Body of pancreas (tissue), 4 donors: ENCODE results near the gene EFS. TPM values are rescaled to one million over a fixed set of nuclear protein-coding genes. Genes with fewer than 3 reads are reported as not detected.

Source experiments
- ATAC-seq: fragments of 150-250 bp; one replicate; pipeline ENCODE4 v1.9.1; 2016
- DNase-seq, 4 donors: peaks; one replicate each; pipeline ENCODE4 v3.0.0-alpha.2; 2019
- H3K27ac ChIP-seq, 4 donors: fragments of 200-600 bp; sonication (generic); 1 replicate in 3 of 4; 2 replicates in 1 of 4; pipeline versions ENCODE4 v1.5.1 to v1.6.1; 2016 to 2019; ENCODE audit warnings: mild to moderate bottlenecking in 1 of 4, mixed read lengths in 1 of 4, moderate library complexity in 1 of 4
- H3K27me3 ChIP-seq, 2 donors: fragments of 200-600 bp; sonication (generic); one replicate each; pipeline ENCODE4 v1.6.0; 2016; ENCODE audit warnings: mild to moderate bottlenecking in 1 of 2
- H3K36me3 ChIP-seq, 2 donors: fragments of 200-600 bp; sonication (generic); replicated peaks in 1 of 2; 2 replicates each; pipeline ENCODE4 v1.5.1; 2016; ENCODE audit warnings: low read depth in 2 of 2; ENCODE audit not compliant: insufficient read depth in 1 of 2
- H3K4me1 ChIP-seq: fragments of 200-600 bp; sonication (generic); one replicate; pipeline ENCODE4 v1.6.0; 2016
- H3K4me3 ChIP-seq, 2 donors: fragments of 200-600 bp; sonication (generic); 1 replicate in 1 of 2; 2 replicates in 1 of 2; pipeline ENCODE4 v1.5.1; 2016 to 2019
- H3K9me3 ChIP-seq, 3 donors: fragments of 200-600 bp; sonication (generic); 1 replicate in 2 of 3; 2 replicates in 1 of 3; pipeline ENCODE4 v1.5.1; 2016
- CTCF ChIP-seq, 7 experiments: fragments of 450-650 bp in 4 of 7; fragments of 200-600 bp in 3 of 7; sonication (generic) in 3 of 7; IDR thresholded peaks; one replicate each; pipeline ENCODE4 v1.5.1; 2016 to 2019; ENCODE audit warnings: antibody characterized with exemption in 7 of 7
- POLR2A ChIP-seq, 3 donors: fragments of 450-650 bp; IDR thresholded peaks; one replicate each; pipeline ENCODE4 v1.6.1; 2016; ENCODE audit warnings: antibody characterized with exemption in 3 of 3, mild to moderate bottlenecking in 2 of 3
- WGBS, 2 donors: methylation state at CpG; one replicate each; pipeline ENCODE4 v1.1.5; 2017; 5-methylcytosine and 5-hydroxymethylcytosine counted together
- intact Hi-C: fragments of 100-400 bp; cut with DNase I; formaldehyde crosslinking; loops from one replicate; pipeline ENCODE4 v1.15.1; 2023
- microRNA counts, 2 donors: library from miRNA; unstranded; fragments of <30 nt; microRNA quantifications; one replicate each; lab custom pipeline; 2017
- microRNA-seq, 2 donors: library from miRNA; unstranded; fragments of <30 nt; microRNA quantifications; one replicate each; pipeline ENCODE4, GENCODE V29; 2016; ENCODE audit warnings: borderline number of aligned reads in 2 of 2, borderline replicate concordance in 2 of 2
- small RNA-seq: library from RNA; depleted of rRNA; stranded (forward); fragments of <200 nt; gene quantifications from one replicate; pipeline ENCODE3, GENCODE V24; 2016
- total RNA-seq, 2 donors: library from RNA; depleted of rRNA; stranded (reverse); fragments of >200 nt; gene quantifications; one replicate each; pipeline ENCODE4 v1.1.0, GENCODE V29; 2016

EFS gene
- total RNA-seq, 2 donors from 2014 or later, result 0.99 to 1.3 TPM

DNA sequence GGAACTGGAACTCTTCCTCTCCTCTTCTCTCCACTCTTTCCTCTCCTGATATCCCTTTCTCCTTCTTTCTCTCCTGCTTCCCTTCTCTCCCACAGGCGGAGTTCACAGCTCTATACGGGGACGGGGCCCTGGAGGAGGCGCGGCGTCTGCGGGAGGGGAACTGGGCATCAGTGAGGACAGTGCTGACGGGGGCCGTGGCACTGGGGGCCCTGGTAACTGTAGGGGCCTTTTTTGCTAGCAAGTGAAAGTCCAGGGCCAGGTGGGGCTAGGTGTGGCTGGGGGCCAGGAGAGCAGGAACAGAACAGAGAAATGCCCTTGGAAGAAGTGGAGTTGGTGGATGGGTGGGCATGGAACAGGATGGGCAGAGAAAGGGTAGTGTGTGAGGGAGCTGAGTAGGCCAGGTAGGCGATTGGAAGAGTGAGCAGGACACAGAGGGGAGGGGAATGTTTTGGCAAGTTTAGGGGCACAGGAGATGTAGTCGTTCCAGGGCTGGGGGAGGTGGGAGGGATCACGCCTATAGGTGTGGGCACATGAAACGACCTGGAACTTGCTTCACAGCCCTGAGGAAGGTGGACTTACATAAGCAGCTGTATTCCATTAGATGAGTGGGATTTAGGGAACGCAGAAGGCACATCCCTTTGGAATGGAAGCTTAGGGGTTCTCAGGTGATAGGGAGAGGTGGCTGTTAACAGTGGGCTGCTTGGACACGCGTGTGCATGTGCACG is 56.1 kb downstream of the EFS start:
- Histone ChIP-seq H3K36me3 (no peaks in the 10 kb centered on the region), H3K27ac (no peak overlapping the region), H3K4me3 (no peak overlapping the region), H3K9me3 (no peaks in the 10 kb centered on the region), H3K27me3 (no peaks in the 10 kb centered on the region), H3K4me1 (peaks cover 42% of the 10 kb centered on the region)
- TF ChIP-seq CTCF (IDR thresholded peaks at IDR 0.05) (no peak), POLR2A (IDR thresholded peaks at IDR 0.05) (no peak)
- WGBS, 2 donors, result 74 to 77% methylated on average over 17 of the region's 17 CpGs
- no peak for DNase-seq
- no peak for ATAC-seq
- intact Hi-C loops, result no loop called here

- WGBS, 2 donors, result 73 to 76% methylated on average over 20 to 22 of the region's 22 CpGs
- peak overlapping the region; percentile 77 to 93 (median 89) for H3K27ac ChIP-seq
- no peaks in the 10 kb centered on the region for H3K36me3 ChIP-seq
- H3K9me3 ChIP-seq, result no peaks in the 10 kb centered on the region
- TF ChIP-seq POLR2A (IDR thresholded peaks at IDR 0.05) (no peak), CTCF (IDR thresholded peaks at IDR 0.05) (no peak)
- H3K4me1 ChIP-seq, result peaks cover 45% of the 10 kb centered on the region
- intact Hi-C loops, result no loop called here
- peak overlapping the region; percentile 64 to 85 for H3K4me3 ChIP-seq
- no peaks in the 10 kb centered on the region for H3K27me3 ChIP-seq
- DNase-seq, result no peak
- ATAC-seq, result no peak
Observed at GRCh38 chr14:23307687-23308644, 57.0 kb downstream of the EFS start.

- Histone ChIP-seq H3K4me3 (peak overlapping the region; percentile 64 to 85), H3K27me3 (no peaks in the 10 kb centered on the region), H3K4me1 (peaks cover 49% of the 10 kb centered on the region), H3K27ac (peak overlapping the region; percentile 77 to 93 (median 89)), H3K9me3 (no peaks in the 10 kb centered on the region), H3K36me3 (no peaks in the 10 kb centered on the region)
- WGBS, 2 donors, result 4 to 5% methylated on average over 5 of the region's 5 CpGs
- no peak for DNase-seq
- intact Hi-C loops, result no loop called here
- no peak for ATAC-seq
- no peak for TF ChIP-seq CTCF (IDR thresholded peaks at IDR 0.05)
- no peak for TF ChIP-seq POLR2A (IDR thresholded peaks at IDR 0.05)
Observed at GRCh38 chr14:23307146-23307530, 57.8 kb downstream of the EFS start.

- Histone ChIP-seq H3K4me3 (peak within 1 kb of the TSS; percentile 64 to 85), H3K36me3 (no peaks in the 10 kb centered on the region), H3K27me3 (no peaks in the 10 kb centered on the region), H3K9me3 (no peaks in the 10 kb centered on the region), H3K27ac (peak within 1 kb of the TSS; percentile 77 to 93 (median 89)), H3K4me1 (peaks cover 49% of the 10 kb centered on the region)
- intact Hi-C loops, result no loop called here
- peak; percentile 92 to 95 (median 93) for DNase-seq
- 2% methylated on average over 22 to 24 of the region's 24 CpGs for WGBS, 2 donors
- TF ChIP-seq CTCF (IDR thresholded peaks at IDR 0.05) (no peak), POLR2A (IDR thresholded peaks at IDR 0.05) (peak; percentile 42 to 85 (median 84))
- peak; percentile 70 for ATAC-seq
Observed at GRCh38 chr14:23306412-23307145, 58.4 kb downstream of the EFS start, which contains the start of gene BCL2L2. Gene BCL2L2, plus strand, starts transcription at chr14:23306833. Its CDS starts 935 bp downstream, at chr14:23307768.

MicroRNA genes within 50 kb of the gene (microRNA counts, 767-probe panel; counts per million panel counts)
- microRNA hsa-miR-208a (lab: Ali Mortazavi, UCI), result 0 to 736 counts per million in 2 donors

Small RNA genes within 50 kb of the gene (microRNA-seq; reads per million reads assigned to microRNA genes)
- 0.47 to 2.2 reads per million in 2 donors for gene MIR208A

Small RNA genes within 50 kb of the gene (small RNA-seq; reads per million reads assigned to genes)
- gene MIR208A, result not detected

Other genes with a start within 250 kb of the EFS start
- not detected for gene CEBPE, start 245.9 kb downstream of the EFS start, total RNA-seq
- 10 to 100 TPM; 17.8 to 18.2 TPM for gene SLC7A8, start 181.5 kb downstream of the EFS start, total RNA-seq
- not detected for gene RNF212B, start 127.2 kb downstream of the EFS start, total RNA-seq
- 1 to 10 TPM; 4.9 to 8.6 TPM for gene HOMEZ, start 79.0 kb downstream of the EFS start, total RNA-seq
- gene PPP1R3E, start 62.3 kb downstream of the EFS start, total RNA-seq, result 1 to 10 TPM; 5.4 to 9.6 TPM
- gene BCL2L2, start 58.3 kb downstream of the EFS start, total RNA-seq, result 10 to 100 TPM; 25.4 to 73.2 TPM
- gene PABPN1, start 43.7 kb downstream of the EFS start, total RNA-seq, result 10 to 100 TPM; 28.8 to 46.8 TPM
- gene SLC22A17, start 12.3 kb downstream of the EFS start, total RNA-seq, result 10 to 100 TPM; 20.8 to 36.6 TPM
- not detected for gene IL25, start 7.6 kb upstream of the EFS start, total RNA-seq
- not detected for gene CMTM5, start 11.9 kb upstream of the EFS start, total RNA-seq
- gene MYH6, start 43.1 kb upstream of the EFS start, total RNA-seq, result 1 to 10 TPM in 1 of 2 donors, under 1 TPM in 1; 0.26 to 1.6 TPM
- 1 to 10 TPM in 1 of 2 donors, under 1 TPM in 1; 0.52 to 2.0 TPM for gene MYH7, start 70.5 kb upstream of the EFS start, total RNA-seq
- gene NGDN, start 104.5 kb upstream of the EFS start, total RNA-seq, result 10 to 100 TPM; 29.0 to 31.6 TPM
- gene ZFHX2, start 186.6 kb upstream of the EFS start, total RNA-seq, result 1 to 10 TPM in 1 of 2 donors, under 1 TPM in 1; 0.33 to 1.6 TPM
- 10 to 100 TPM; 11.7 to 43.2 TPM for gene THTPA, start 191.1 kb upstream of the EFS start, total RNA-seq
- 100 to 1,000 TPM; 150 to 237 TPM for gene AP1G2, start 202.6 kb upstream of the EFS start, total RNA-seq
- gene JPH4, start 213.6 kb upstream of the EFS start, total RNA-seq, result under 1 TPM; 0.52 to 0.99 TPM